ENCODE results near the gene ARL15. TPM values are rescaled to one million over a fixed set of nuclear protein-coding genes. Genes with fewer than 3 reads are reported as not detected.

ARL15 gene
- total and polyA plus RNA-seq, 2 donors (not counting 3 experiments of a cell fraction or from before 2014, with no cell fraction given), result 11.9 to 24.4 TPM

- dilution Hi-C loops (cut with MboI; ENCODE audit: extremely low pct_ligation_motif_present, low sequenced_read_pairs), result no loop called here
- no peak for FAIRE-seq
- no peak for DNase-seq (ENCODE audit: low read depth, low spot score)
- ChIA-PET POLR2A (no interaction called here), CTCF (interaction anchor here (0.5 to 1.2 kb wide), 2 partner anchors 12 to 115 kb away, joined by 3 read pairs; no protein-coding TSS in a partner anchor)
- no peak overlapping the region for H3K9ac ChIP-seq (replicated peaks; ENCODE audit: extremely low read depth, insufficient read depth, low read length)
- TF ChIP-seq JUN (IDR thresholded peaks at IDR 0.05; ENCODE audit: borderline replicate concordance, insufficient read depth, insufficient read length, low read depth) (no peak), GATA2 (IDR thresholded peaks at IDR 0.05; ENCODE audit: insufficient read depth, insufficient read length, low read depth, low read length) (no peak), CTCF (IDR thresholded peaks at IDR 0.05; ENCODE audit: extremely low read depth in 1 of 2, insufficient read depth in 1 of 2, low read depth in 1 of 2, low read length in 2 of 2) (no peak)
- no peaks in the 10 kb centered on the region for H4K20me1 ChIP-seq (replicated peaks; ENCODE audit: control insufficient read depth, extremely low read depth, insufficient read depth, low read length)
- no peaks in the 10 kb centered on the region for H3K27me3 ChIP-seq (ENCODE audit: control insufficient read depth in 2 of 2, insufficient read depth in 2 of 2, low read length in 2 of 2)
- H3K4me2 ChIP-seq (ENCODE audit: insufficient read depth, low read length), result no peak overlapping the region
- no peaks in the 10 kb centered on the region for H3K9me3 ChIP-seq (replicated peaks; ENCODE audit: control insufficient read depth, insufficient read depth, low read length)
- H2AFZ ChIP-seq (ENCODE audit: low read depth, low read length), result no peak overlapping the region
- no peak overlapping the region for H3K27ac ChIP-seq (ENCODE audit: insufficient read depth, low read depth, low read length)
- H3K9me1 ChIP-seq (replicated peaks; ENCODE audit: control insufficient read depth, extremely low read depth, insufficient read depth, low read length), result no peaks in the 10 kb centered on the region
- no peaks in the 10 kb centered on the region for H3K36me3 ChIP-seq (ENCODE audit: control insufficient read depth in 2 of 2, extremely low read depth in 1 of 2, insufficient read depth in 2 of 2, low read length in 2 of 2)
- no peaks in the 10 kb centered on the region for H3K4me1 ChIP-seq (ENCODE audit: control insufficient read depth, extremely low read depth, insufficient read depth, low read length)
- no TSS peak for BruUV-seq (replicated peaks)
- no peaks in the 10 kb centered on the region for H3K79me2 ChIP-seq (ENCODE audit: control insufficient read depth, insufficient read depth, low read length)
- intact Hi-C loops (cut with micrococcal nuclease), result no loop called here
- H3K4me3 ChIP-seq (replicated peaks in 1 of 3; ENCODE audit: insufficient read depth in 1 of 3, low read depth in 1 of 3, low read length in 3 of 3), result no peak overlapping the region
These were observed 382.6 kb downstream of the ARL15 start for GRCh38 chr5:53927668-53928247.

- CTCF ChIA-PET, result interaction anchor here (0.7 kb wide), 1 partner anchor 8 kb away, joined by 3 read pairs; no protein-coding TSS in a partner anchor
- intact Hi-C loops (cut with micrococcal nuclease), result no loop called here
- no peaks in the 10 kb centered on the region for H3K9me3 ChIP-seq (replicated peaks; ENCODE audit: control insufficient read depth, insufficient read depth, low read length)
- no peak overlapping the region for H3K4me3 ChIP-seq (replicated peaks in 1 of 3; ENCODE audit: insufficient read depth in 1 of 3, low read depth in 1 of 3, low read length in 3 of 3)
- no peak for FAIRE-seq
- H3K27me3 ChIP-seq (ENCODE audit: control insufficient read depth in 2 of 2, insufficient read depth in 2 of 2, low read length in 2 of 2), result no peaks in the 10 kb centered on the region
- BruUV-seq (replicated peaks), result no TSS peak
- H4K20me1 ChIP-seq (replicated peaks; ENCODE audit: control insufficient read depth, extremely low read depth, insufficient read depth, low read length), result no peaks in the 10 kb centered on the region
- no peaks in the 10 kb centered on the region for H3K9me1 ChIP-seq (replicated peaks; ENCODE audit: control insufficient read depth, extremely low read depth, insufficient read depth, low read length)
- DNase-seq (ENCODE audit: low read depth, low spot score), result no peak
- dilution Hi-C loops (cut with MboI; ENCODE audit: extremely low pct_ligation_motif_present, low sequenced_read_pairs), result no loop called here
- TF ChIP-seq JUN (IDR thresholded peaks at IDR 0.05; ENCODE audit: borderline replicate concordance, insufficient read depth, insufficient read length, low read depth) (no peak), EZH2 (IDR thresholded peaks at IDR 0.05; ENCODE audit: borderline replicate concordance, low read depth, low read length, severe bottlenecking) (no peak), FOS (IDR thresholded peaks at IDR 0.05; ENCODE audit: borderline replicate concordance, insufficient read depth, low read length) (no peak), POLR2AphosphoS5 (IDR thresholded peaks at IDR 0.05; ENCODE audit: insufficient read depth, low read depth, low read length) (no peak)
- H2AFZ ChIP-seq (ENCODE audit: low read depth, low read length), result no peak overlapping the region
- no peak overlapping the region for H3K4me2 ChIP-seq (ENCODE audit: insufficient read depth, low read length)
- POLR2A ChIA-PET, result no interaction called here
- no peaks in the 10 kb centered on the region for H3K79me2 ChIP-seq (ENCODE audit: control insufficient read depth, insufficient read depth, low read length)
- H3K4me1 ChIP-seq (ENCODE audit: control insufficient read depth, extremely low read depth, insufficient read depth, low read length), result no peaks in the 10 kb centered on the region
- H3K36me3 ChIP-seq (ENCODE audit: control insufficient read depth in 2 of 2, extremely low read depth in 1 of 2, insufficient read depth in 2 of 2, low read length in 2 of 2), result no peaks in the 10 kb centered on the region
- no peak overlapping the region for H3K9ac ChIP-seq (replicated peaks; ENCODE audit: extremely low read depth, insufficient read depth, low read length)
- H3K27ac ChIP-seq (ENCODE audit: insufficient read depth, low read depth, low read length), result no peak overlapping the region
These were observed 384.3 kb downstream of the ARL15 start for GRCh38 chr5:53926026-53926425.

Measured in endothelial cell of umbilical vein (primary cell).